ENCODE measurements around the gene TIPIN. TPM values are rescaled to one million over a fixed set of nuclear protein-coding genes. Genes with fewer than 3 reads are reported as not detected.

Gene TIPIN
- total RNA-seq, 1 experiment from 2014 or later = 16.1 TPM

- no peaks in the 10 kb centered on the region for H3K27me3 Mint-ChIP-seq (ENCODE audit: insufficient read depth, unreplicated experiment)
- H3K4me3 Mint-ChIP-seq (ENCODE audit: unreplicated experiment) = no peak overlapping the region
- no peak for TF ChIP-seq CTCF (IDR thresholded peaks at IDR 0.05; ENCODE audit: unreplicated experiment)
- peaks cover 59% of the 10 kb centered on the region for H3K36me3 Mint-ChIP-seq (ENCODE audit: insufficient read depth, unreplicated experiment)
- no peaks in the 10 kb centered on the region for H3K9me3 Mint-ChIP-seq (ENCODE audit: unreplicated experiment)
- H3K27ac Mint-ChIP-seq (ENCODE audit: low read depth, unreplicated experiment) = no peak overlapping the region
- DNase-seq (ENCODE audit: unreplicated experiment) = no peak
- H3K4me1 Mint-ChIP-seq (ENCODE audit: insufficient read depth, unreplicated experiment) = no peaks in the 10 kb centered on the region
- intact Hi-C loops (cut with micrococcal nuclease) = no loop called here
- POLR2A ChIA-PET = interaction anchor here (1.8 kb wide), 1 partner anchor 10 kb away, joined by 5 read pairs; the partner anchor contains the start of gene DIS3L
- CTCF ChIA-PET = interaction anchor here (0.5 kb wide), 1 partner anchor 221 kb away, joined by 3 read pairs; no protein-coding TSS in a partner anchor
- no TSS peak for BruUV-seq (replicated peaks)
These were observed 53.8 kb downstream of the TIPIN start for GRCh38 chr15:66302489-66303278.

- ChIA-PET POLR2A (interaction anchor here (0.7 kb wide), 1 partner anchor 613 kb away, joined by 3 read pairs; no protein-coding TSS in a partner anchor), CTCF (no interaction called here)
- H3K9me3 Mint-ChIP-seq (ENCODE audit: unreplicated experiment) = no peaks in the 10 kb centered on the region
- TF ChIP-seq CTCF (IDR thresholded peaks at IDR 0.05; ENCODE audit: unreplicated experiment) = no peak
- no peak overlapping the region for H3K27ac Mint-ChIP-seq (ENCODE audit: low read depth, unreplicated experiment)
- no peaks in the 10 kb centered on the region for H3K27me3 Mint-ChIP-seq (ENCODE audit: insufficient read depth, unreplicated experiment)
- no peaks in the 10 kb centered on the region for H3K4me1 Mint-ChIP-seq (ENCODE audit: insufficient read depth, unreplicated experiment)
- no TSS peak for BruUV-seq (replicated peaks)
- H3K4me3 Mint-ChIP-seq (ENCODE audit: unreplicated experiment) = no peak overlapping the region
- peaks cover 54% of the 10 kb centered on the region for H3K36me3 Mint-ChIP-seq (ENCODE audit: insufficient read depth, unreplicated experiment)
- intact Hi-C loops (cut with micrococcal nuclease) = no loop called here
- DNase-seq (ENCODE audit: unreplicated experiment) = no peak
These were observed 57.7 kb downstream of the TIPIN start for GRCh38 chr15:66298803-66299251.

GRCh38 chr15:66296186-66296585 is 60.3 kb downstream of the TIPIN start:
- H3K36me3 Mint-ChIP-seq (ENCODE audit: insufficient read depth, unreplicated experiment) = peaks cover 42% of the 10 kb centered on the region
- DNase-seq (ENCODE audit: unreplicated experiment) = no peak
- H3K4me3 Mint-ChIP-seq (ENCODE audit: unreplicated experiment) = no peak overlapping the region
- ChIA-PET CTCF (interaction anchor here (1.1 kb wide), 1 partner anchor 276 kb away, joined by 4 read pairs; no protein-coding TSS in a partner anchor), POLR2A (interaction anchor here (0.6 to 2.6 kb wide), 4 partner anchors 10 to 426 kb away, joined by 3 to 17 read pairs (median 3); partner anchors contain the start of gene RAB11A)
- H3K27ac Mint-ChIP-seq (ENCODE audit: low read depth, unreplicated experiment) = peak overlapping the region; percentile 16
- no peak for TF ChIP-seq CTCF (IDR thresholded peaks at IDR 0.05; ENCODE audit: unreplicated experiment)
- BruUV-seq (replicated peaks) = no TSS peak
- no peaks in the 10 kb centered on the region for H3K27me3 Mint-ChIP-seq (ENCODE audit: insufficient read depth, unreplicated experiment)
- intact Hi-C loops (cut with micrococcal nuclease) = no loop called here
- no peaks in the 10 kb centered on the region for H3K9me3 Mint-ChIP-seq (ENCODE audit: unreplicated experiment)
- peaks cover 11% of the 10 kb centered on the region for H3K4me1 Mint-ChIP-seq (ENCODE audit: insufficient read depth, unreplicated experiment)

- peaks cover 30% of the 10 kb centered on the region for H3K36me3 Mint-ChIP-seq (ENCODE audit: insufficient read depth, unreplicated experiment)
- H3K4me1 Mint-ChIP-seq (ENCODE audit: insufficient read depth, unreplicated experiment) = peaks cover 11% of the 10 kb centered on the region
- BruUV-seq (replicated peaks) = no TSS peak
- POLR2A ChIA-PET = interaction anchor here (0.6 to 3.5 kb wide), 17 partner anchors 13 to 684 kb away, joined by 3 to 28 read pairs (median 4); partner anchors contain the start of genes DENND4A, INTS14, MAP2K1 and RAB11A
- no peaks in the 10 kb centered on the region for H3K27me3 Mint-ChIP-seq (ENCODE audit: insufficient read depth, unreplicated experiment)
- peak overlapping the region; percentile 39 for H3K27ac Mint-ChIP-seq (ENCODE audit: low read depth, unreplicated experiment)
- no peaks in the 10 kb centered on the region for H3K9me3 Mint-ChIP-seq (ENCODE audit: unreplicated experiment)
- peak; percentile 32 for DNase-seq (ENCODE audit: unreplicated experiment)
- intact Hi-C loops (cut with micrococcal nuclease) = loop anchor here (1.0 to 5.0 kb wide), 2 partner anchors 92 to 202 kb away; partner anchors contain the start of genes MAP2K1 and SNAPC5
- no peak for TF ChIP-seq CTCF (IDR thresholded peaks at IDR 0.05; ENCODE audit: unreplicated experiment)
- peak overlapping the region; percentile 83 for H3K4me3 Mint-ChIP-seq (ENCODE audit: unreplicated experiment)
- CTCF ChIA-PET = interaction anchor here (0.5 to 1.7 kb wide), 4 partner anchors 180 to 477 kb away, joined by 3 to 7 read pairs (median 3); partner anchors contain the start of gene SNAPC5
These were observed 61.6 kb downstream of the TIPIN start for GRCh38 chr15:66294932-66295235.

Data from MCF 10A (cell line).